NCI-H1092 treated with DMSO at 0.1 percent for 48 hours (cell line): ENCODE data around the gene CASZ1.

Experiments
- DNase-seq: peaks from one replicate; lab custom pipeline; 2025; lab: John Stamatoyannopoulos, UW

The CASZ1 gene

GRCh38 chr1:10624256-10625050 lies 172.0 kb downstream of the CASZ1 start:
- no peak for DNase-seq

GRCh38 chr1:10623686-10624145 lies 172.7 kb downstream of the CASZ1 start:
- no peak for DNase-seq

- DNase-seq, result no peak
Measured at GRCh38 chr1:10622910-10623685, 173.3 kb downstream of the CASZ1 start.

- no peak for DNase-seq
Measured at GRCh38 chr1:10621906-10622305, 174.5 kb downstream of the CASZ1 start.

GRCh38 chr1:10620776-10621175 lies 175.7 kb downstream of the CASZ1 start:
- no peak for DNase-seq

- no peak for DNase-seq
Measured at GRCh38 chr1:10617931-10618885, 178.2 kb downstream of the CASZ1 start.

- no peak for DNase-seq
Measured at GRCh38 chr1:10617318-10617717, 179.1 kb downstream of the CASZ1 start.

GRCh38 chr1:10616696-10617095 lies 179.8 kb downstream of the CASZ1 start:
- DNase-seq, result no peak

- no peak for DNase-seq
Measured at GRCh38 chr1:10615932-10616671, 180.3 kb downstream of the CASZ1 start.

GRCh38 chr1:10615332-10615731 lies 181.1 kb downstream of the CASZ1 start:
- no peak for DNase-seq

GRCh38 chr1:10614377-10615225 lies 181.8 kb downstream of the CASZ1 start:
- DNase-seq, result no peak

- DNase-seq, result no peak
Measured at GRCh38 chr1:10613861-10614260, 182.6 kb downstream of the CASZ1 start.

- no peak for DNase-seq
Measured at GRCh38 chr1:10613340-10613739, 183.1 kb downstream of the CASZ1 start.

- DNase-seq, result no peak
Measured at GRCh38 chr1:10612436-10613160, 183.8 kb downstream of the CASZ1 start.

GRCh38 chr1:10610901-10611600 lies 185.4 kb downstream of the CASZ1 start:
- no peak for DNase-seq

GRCh38 chr1:10608690-10609089 lies 187.8 kb downstream of the CASZ1 start:
- no peak for DNase-seq

GRCh38 chr1:10607228-10607627 lies 189.2 kb downstream of the CASZ1 start:
- no peak for DNase-seq

GRCh38 chr1:10606064-10606463 lies 190.4 kb downstream of the CASZ1 start:
- DNase-seq, result no peak

GRCh38 chr1:10604966-10605365 lies 191.5 kb downstream of the CASZ1 start:
- no peak for DNase-seq
